ENCODE measurements around the gene PRICKLE1.

The PRICKLE1 gene

DNA sequence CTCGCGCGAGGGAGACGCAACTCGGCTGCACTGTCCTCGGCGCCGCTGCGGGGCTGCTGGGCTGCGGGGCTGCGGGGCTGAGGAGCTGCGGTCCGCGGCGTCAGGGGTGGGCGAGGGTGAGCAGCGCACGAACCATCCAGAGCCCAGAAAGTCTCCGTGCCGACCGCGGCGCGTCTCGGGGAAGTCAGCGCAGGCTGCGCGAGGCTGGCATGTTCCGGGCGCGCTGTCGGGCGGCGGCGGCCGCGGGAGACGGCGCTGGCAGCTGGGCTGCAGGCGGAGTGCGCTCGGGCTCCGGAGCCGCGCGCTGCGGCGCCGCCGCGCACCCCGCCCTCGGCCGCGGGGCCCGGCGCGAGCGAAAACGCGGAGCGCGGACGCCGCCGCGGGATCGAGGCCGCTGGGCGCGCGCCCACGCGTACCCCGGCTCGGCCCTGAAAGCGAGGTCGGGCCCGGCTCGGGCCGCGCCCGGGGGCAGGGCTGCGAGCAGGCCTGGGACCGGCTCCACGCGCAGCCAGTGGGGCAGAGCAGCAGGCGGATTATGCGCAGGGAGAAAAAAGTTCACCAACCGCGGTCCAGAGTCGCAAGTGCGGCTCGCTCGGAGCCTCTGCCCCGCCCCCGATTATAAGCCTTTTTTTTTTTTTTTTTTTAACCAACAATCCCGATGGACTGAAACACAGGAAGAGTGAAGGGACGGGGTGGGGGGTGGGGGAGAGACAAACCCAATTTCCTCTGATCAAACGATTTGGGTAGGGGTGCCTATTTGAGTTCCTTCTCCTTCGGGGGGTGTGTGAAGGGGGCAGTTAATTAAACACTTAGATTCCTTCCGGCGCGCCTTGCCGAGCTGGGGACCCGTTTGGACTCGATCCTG, at the start of gene PRICKLE1:
PRICKLE1 (minus strand) TSS at position 282 of the 865 bp plus-strand sequence. CDS start 117,230 bp downstream, outside the sequence.
- no peak for DNase-seq

- no peak for DNase-seq
Observed at GRCh38 chr12:42638697-42639096, 49.2 kb upstream of the PRICKLE1 start.

- DNase-seq: no peak
Observed at GRCh38 chr12:42638011-42638410, 48.5 kb upstream of the PRICKLE1 start.

DNA sequence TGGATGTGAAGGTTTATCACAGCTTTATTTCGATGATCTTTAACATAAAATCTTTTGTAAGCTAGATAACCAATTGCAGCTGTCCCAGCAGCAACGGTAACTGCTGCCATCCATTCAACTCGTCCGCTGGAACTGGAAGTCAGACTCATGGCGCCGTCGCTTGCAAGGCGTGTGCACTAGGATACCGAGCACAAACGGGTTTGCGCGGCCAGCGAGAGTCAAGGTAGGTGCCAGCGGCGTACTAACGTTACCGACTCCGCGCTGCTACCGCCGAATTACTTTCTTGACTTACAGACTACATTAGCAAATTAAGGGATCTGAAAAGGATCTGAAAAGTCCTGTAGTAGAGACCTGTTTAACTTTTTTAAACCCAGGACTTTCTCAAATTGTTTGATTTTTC, 47.4 kb upstream of the PRICKLE1 start:
- DNase-seq: no peak

GRCh38 chr12:42633594-42633993, 44.0 kb upstream of the PRICKLE1 start:
- DNase-seq: no peak

- DNase-seq: no peak
Observed at GRCh38 chr12:42631513-42631912, 42.0 kb upstream of the PRICKLE1 start.

- no peak for DNase-seq
Observed at GRCh38 chr12:42630314-42630713, 40.8 kb upstream of the PRICKLE1 start.

GRCh38 chr12:42627151-42627550, 37.6 kb upstream of the PRICKLE1 start:
- DNase-seq: no peak

- DNase-seq: no peak
Observed at GRCh38 chr12:42625611-42626010, 36.1 kb upstream of the PRICKLE1 start.

- DNase-seq: no peak
Observed at GRCh38 chr12:42617622-42618021, 28.1 kb upstream of the PRICKLE1 start.

GRCh38 chr12:42615006-42615405, 25.5 kb upstream of the PRICKLE1 start:
- no peak for DNase-seq

GRCh38 chr12:42612231-42612613, 22.7 kb upstream of the PRICKLE1 start:
- no peak for DNase-seq

DNA sequence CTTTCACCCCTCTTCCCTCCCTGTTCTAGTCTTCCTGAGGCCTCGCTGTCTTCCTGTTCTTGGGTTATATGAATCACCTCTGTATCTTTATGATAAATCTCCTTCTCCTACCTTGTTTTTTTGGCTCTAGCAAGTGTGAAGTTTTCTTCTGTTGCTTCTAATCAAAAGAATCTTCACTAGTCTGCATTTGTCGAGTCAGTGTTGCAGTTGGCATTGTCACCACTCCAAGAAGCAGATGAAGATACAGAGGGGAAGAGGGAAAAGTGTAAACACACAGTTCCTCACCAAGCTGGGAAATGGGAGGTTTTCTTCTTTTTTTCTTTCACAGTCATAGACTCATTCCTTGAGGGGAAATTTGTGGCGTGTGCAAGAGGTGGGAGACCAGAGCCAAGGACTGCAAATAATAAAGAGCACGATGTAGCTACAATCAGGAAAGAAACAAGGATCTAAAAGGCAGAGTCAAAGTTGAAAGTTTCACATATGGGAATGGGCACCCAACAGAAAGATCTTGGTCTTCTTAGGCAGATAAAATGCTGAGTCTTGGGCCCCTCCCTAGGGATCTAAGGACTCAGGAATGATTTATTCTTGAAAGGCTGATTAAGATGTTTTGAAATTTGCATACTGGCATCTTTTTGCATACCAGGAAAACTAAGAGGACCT, 22.2 kb upstream of the PRICKLE1 start:
- no peak for DNase-seq

GRCh38 chr12:42609605-42610004, 20.1 kb upstream of the PRICKLE1 start:
- DNase-seq: no peak

DNA sequence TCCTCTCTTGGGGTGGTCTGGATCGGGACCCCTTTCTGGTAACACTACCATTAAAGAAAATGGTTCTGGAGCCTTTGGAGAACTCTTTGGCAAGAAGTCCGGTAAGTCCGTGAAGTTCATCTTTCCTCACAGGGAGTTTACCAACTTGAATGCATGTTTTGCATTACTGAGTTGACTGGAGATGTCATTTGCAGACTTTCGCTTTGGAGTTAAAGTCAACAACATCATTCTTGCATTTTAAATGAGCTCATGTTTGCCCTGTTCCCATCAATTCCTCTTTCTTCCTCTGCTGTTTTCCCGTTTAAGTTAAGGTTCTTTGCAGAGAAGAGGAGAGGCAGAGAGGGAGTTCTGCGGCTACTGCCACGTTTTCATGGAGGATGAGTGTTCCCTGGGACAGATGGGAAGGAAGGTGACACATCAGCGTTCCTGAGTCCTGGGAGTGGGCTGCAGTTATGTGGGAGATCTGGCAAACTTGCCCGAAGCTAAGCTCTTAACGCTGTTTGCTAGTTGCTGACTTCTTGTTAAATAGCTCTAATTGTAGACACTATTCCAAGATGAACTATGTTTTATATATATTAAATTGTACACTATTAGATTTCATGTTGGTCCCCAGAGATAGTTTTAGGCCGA, 18.8 kb upstream of the PRICKLE1 start:
- DNase-seq: no peak

DNA sequence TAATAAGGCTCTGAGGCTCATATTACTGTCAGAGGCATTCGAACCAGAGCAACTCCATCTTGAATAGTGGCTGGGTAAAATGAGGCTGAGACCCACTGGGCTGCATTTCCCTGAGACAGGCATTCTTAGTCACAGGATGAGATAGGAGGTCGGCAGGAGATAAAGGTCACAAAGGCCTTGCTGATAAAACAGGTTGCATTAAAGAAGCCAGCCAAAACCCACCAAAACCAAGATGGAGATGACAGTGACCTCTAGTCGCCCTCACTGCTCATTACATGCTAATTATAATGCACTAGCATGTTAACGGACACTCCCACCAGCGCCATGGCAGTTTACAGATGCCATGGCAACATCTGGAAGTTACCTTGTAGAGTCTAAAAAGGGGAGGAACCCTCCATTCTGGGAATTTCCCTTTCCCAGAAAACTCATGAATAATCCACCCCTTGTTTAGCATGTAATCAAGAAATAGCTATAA, 18.1 kb upstream of the PRICKLE1 start:
- no peak for DNase-seq

DNA sequence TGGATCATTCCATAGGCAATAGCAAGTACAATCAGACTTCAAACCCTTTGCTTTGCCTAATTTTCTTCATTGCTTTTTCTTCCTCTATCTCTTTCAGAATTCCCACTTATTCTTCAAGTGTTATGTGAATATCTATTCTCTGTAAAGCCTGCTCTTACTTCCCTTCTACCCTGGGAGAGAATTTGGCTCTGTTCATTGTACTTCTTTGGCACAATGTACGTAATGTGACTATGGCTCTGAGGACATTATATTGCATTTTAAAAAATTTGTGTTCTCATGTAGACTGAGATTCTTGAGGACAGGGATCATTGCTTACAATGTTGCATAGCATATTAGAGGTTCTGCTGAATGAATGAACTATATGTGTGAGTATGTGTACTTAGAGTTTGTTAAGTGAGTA, 16.9 kb upstream of the PRICKLE1 start:
- DNase-seq: no peak

GRCh38 chr12:42605685-42606084, 16.1 kb upstream of the PRICKLE1 start:
- DNase-seq: no peak

- DNase-seq: no peak
Observed at GRCh38 chr12:42603246-42603990, 13.9 kb upstream of the PRICKLE1 start.

- DNase-seq: no peak
Observed at GRCh38 chr12:42593874-42594273, 4.3 kb upstream of the PRICKLE1 start.

GRCh38 chr12:42590330-42590934, 886 bp upstream of the PRICKLE1 start:
- DNase-seq: no peak

Data from activated effector memory CD4-positive, alpha-beta T cell treated with Interleukin-2 at 50 U/mL for 16 hours (primary cell).